H9 (cell line): Measurements from ENCODE around the gene NUDT22. TPM values are rescaled to one million over a fixed set of nuclear protein-coding genes. Genes with fewer than 3 reads are reported as not detected.

Source experiments
- DNase-seq: peaks from one replicate; pipeline ENCODE4 v3.0.0-alpha.2; 2017
- H2AFZ ChIP-seq: one replicate; pipeline ENCODE4 v1.6.1; 2013; ENCODE audit warnings: mild to moderate bottlenecking, low read length, control low read depth, moderate library complexity
- H2AK5ac ChIP-seq: 2 replicates; pipeline ENCODE4 v1.6.1; 2013; ENCODE audit warnings: low read length, control low read depth, mixed read lengths; ENCODE audit not compliant: insufficient read length
- H2BK120ac ChIP-seq: one replicate; pipeline ENCODE4 v1.6.1; 2013; ENCODE audit warnings: low read depth, mild to moderate bottlenecking, low read length, control low read depth, inconsistent platforms; ENCODE audit not compliant: poor library complexity, severe bottlenecking
- H2BK12ac ChIP-seq: 2 replicates; pipeline ENCODE4 v1.6.1; 2013; ENCODE audit warnings: low read length, control low read depth, mixed read lengths, low read depth; ENCODE audit not compliant: insufficient read length
- H2BK15ac ChIP-seq: 2 replicates; pipeline ENCODE4 v1.6.1; 2013; ENCODE audit warnings: low read depth, low read length, control low read depth
- H2BK20ac ChIP-seq: one replicate; pipeline ENCODE4 v1.6.1; 2013; ENCODE audit warnings: low read depth, mild to moderate bottlenecking, low read length, control low read depth, inconsistent platforms; ENCODE audit not compliant: poor library complexity, severe bottlenecking
- H2BK5ac ChIP-seq: 2 replicates; pipeline ENCODE4 v1.6.1; 2013; ENCODE audit warnings: low read length, control low read depth, mixed read lengths; ENCODE audit not compliant: insufficient read length
- H3K14ac ChIP-seq: 2 replicates; pipeline ENCODE4 v1.6.1; 2013; ENCODE audit warnings: low read length, control low read depth; ENCODE audit not compliant: insufficient read depth
- H3K18ac ChIP-seq: 2 replicates; pipeline ENCODE4 v1.6.1; 2013; ENCODE audit warnings: low read depth, mild to moderate bottlenecking, mixed read lengths, low read length, control low read depth; ENCODE audit not compliant: insufficient read length
- H3K23ac ChIP-seq: 2 replicates; pipeline ENCODE4 v1.6.1; 2013; ENCODE audit warnings: low read length, control low read depth, mixed read lengths, low read depth; ENCODE audit not compliant: insufficient read length
- H3K23me2 ChIP-seq: 2 replicates; pipeline ENCODE4 v1.6.1; 2013; ENCODE audit warnings: low read depth, mild to moderate bottlenecking, mixed read lengths, low read length, control low read depth; ENCODE audit not compliant: insufficient read length, poor library complexity, severe bottlenecking
- H3K27ac ChIP-seq: 2 replicates; pipeline ENCODE4 v1.5.1; 2013; ENCODE audit warnings: low read length, control low read depth, mixed read lengths, low read depth; ENCODE audit not compliant: insufficient read length
- H3K27me3 ChIP-seq: 2 replicates; pipeline ENCODE4 v1.6.1; 2013; ENCODE audit warnings: low read length, control low read depth, inconsistent platforms; ENCODE audit not compliant: insufficient read depth
- H3K4ac ChIP-seq: 2 replicates; pipeline ENCODE4 v1.6.1; 2013; ENCODE audit warnings: low read depth, mild to moderate bottlenecking, control low read depth, inconsistent platforms, low read length, moderate library complexity
- H3K4me1 ChIP-seq: 2 replicates; pipeline ENCODE4 v1.6.1; 2013; ENCODE audit warnings: low read length, control low read depth, inconsistent platforms; ENCODE audit not compliant: insufficient read depth
- H3K4me2 ChIP-seq: 2 replicates; pipeline ENCODE4 v1.6.1; 2013; ENCODE audit warnings: low read length, control low read depth, mixed read lengths; ENCODE audit not compliant: insufficient read length, insufficient read depth
- H3K56ac ChIP-seq: 2 replicates; pipeline ENCODE4 v1.6.1; 2013; ENCODE audit warnings: low read depth, mild to moderate bottlenecking, mixed read lengths, low read length, control low read depth; ENCODE audit not compliant: insufficient read length
- H3K79me1 ChIP-seq: 2 replicates; pipeline ENCODE4 v1.6.1; 2013; ENCODE audit warnings: low read depth, mild to moderate bottlenecking, moderate library complexity, low read length, control low read depth, inconsistent platforms; ENCODE audit not compliant: insufficient read depth, poor library complexity, severe bottlenecking
- H3K79me2 ChIP-seq: 2 replicates; pipeline ENCODE4 v1.6.1; 2013; ENCODE audit warnings: low read length, control low read depth, inconsistent platforms; ENCODE audit not compliant: insufficient read depth
- H3K9ac ChIP-seq: 2 replicates; pipeline ENCODE4 v1.6.1; 2013; ENCODE audit warnings: low read length, control low read depth, mixed read lengths; ENCODE audit not compliant: insufficient read length; ENCODE audit errors: extremely low read depth
- H3K9me3 ChIP-seq: one replicate; pipeline ENCODE4 v1.6.1; 2013; ENCODE audit warnings: low read depth, low read length, inconsistent platforms; ENCODE audit not compliant: control insufficient read depth
- H3T11ph ChIP-seq: one replicate; pipeline ENCODE4 v1.6.1; 2013; ENCODE audit warnings: mild to moderate bottlenecking, low read length, control low read depth, inconsistent platforms
- H4K20me1 ChIP-seq: one replicate; pipeline ENCODE4 v1.6.1; 2013; ENCODE audit not compliant: control insufficient read depth, insufficient read length, insufficient read depth
- H4K5ac ChIP-seq: 2 replicates; pipeline ENCODE4 v1.6.1; 2013; ENCODE audit warnings: low read depth, mild to moderate bottlenecking, mixed read lengths, low read length, control low read depth; ENCODE audit not compliant: insufficient read length
- H4K8ac ChIP-seq: replicated peaks from 2 replicates; pipeline ENCODE4 v1.6.1; 2013; ENCODE audit warnings: low read length, control low read depth, mixed read lengths, low read depth; ENCODE audit not compliant: insufficient read length
- H4K91ac ChIP-seq: 2 replicates; pipeline ENCODE4 v1.6.1; 2013; ENCODE audit warnings: low read depth, mild to moderate bottlenecking, moderate library complexity, mixed read lengths, low read length, control low read depth; ENCODE audit not compliant: insufficient read length
- H3K27ac Mint-ChIP-seq, 3 experiments: 2 replicates in 2 of 3; 3 replicates in 1 of 3; pipeline ENCODE4 v1.8.0; 2020 to 2021; ENCODE audit warnings: mixed read lengths in 3 of 3, mild to moderate bottlenecking in 1 of 3, moderate library complexity in 1 of 3
- H3K27me3 Mint-ChIP-seq: 2 replicates; pipeline ENCODE4 v1.8.0; 2021; ENCODE audit warnings: low read depth, mild to moderate bottlenecking, moderate library complexity, mixed read lengths
- H3K36me3 Mint-ChIP-seq, 3 experiments: 2 replicates in 2 of 3; 3 replicates in 1 of 3; pipeline ENCODE4 v1.8.0; 2020 to 2021; ENCODE audit warnings: low read depth in 3 of 3, mixed read lengths in 3 of 3; ENCODE audit not compliant: insufficient read depth in 1 of 3
- H3K4me1 Mint-ChIP-seq, 2 experiments: 2 replicates each; pipeline ENCODE4 v1.8.0; 2020; ENCODE audit warnings: mixed read lengths in 2 of 2
- H3K4me3 Mint-ChIP-seq, 2 experiments: 2 replicates in 1 of 2; 3 replicates in 1 of 2; pipeline ENCODE4 v1.8.0; 2020 to 2021; ENCODE audit warnings: mild to moderate bottlenecking in 2 of 2, mixed read lengths in 2 of 2, moderate library complexity in 1 of 2
- H3K9me3 Mint-ChIP-seq, 2 experiments: 2 replicates in 1 of 2; 3 replicates in 1 of 2; pipeline ENCODE4 v1.8.0; 2020; ENCODE audit warnings: mild to moderate bottlenecking in 2 of 2, mixed read lengths in 2 of 2, moderate library complexity in 1 of 2
- CTCF ChIP-seq: fragments of 200-600 bp; sonication (generic); conservative IDR thresholded peaks from 3 replicates; pipeline ENCODE4 v1.8.0; 2021; ENCODE audit warnings: antibody characterized with exemption, mild to moderate bottlenecking
- WGBS: extraction: QIAGEN DNeasy Blood & Tissue Kit; methylation state at CpG from one replicate; pipeline ENCODE4 v1.1.7; 2013; ENCODE audit warnings: missing lambda C conversion rate, low lambda C conversion rate, mixed read lengths; ENCODE audit not compliant: insufficient read length; ENCODE audit errors: extremely low coverage; 5-methylcytosine and 5-hydroxymethylcytosine counted together
- total RNA-seq: library from RNA; stranded (reverse); gene quantifications from 2 replicates; pipeline ENCODE4 v1.2.1, GENCODE V29; 2021

The NUDT22 gene
- total RNA-seq, 1 experiment from 2014 or later = 39.6 TPM

- Histone ChIP-seq H3K79me1 (no peaks in the 10 kb centered on the region), H2BK12ac (no peak overlapping the region), H2BK15ac (no peak overlapping the region), H3K4me2 (no peak overlapping the region), H3K23me2 (no peaks in the 10 kb centered on the region), H3K79me2 (no peaks in the 10 kb centered on the region), H3K4ac (no peak overlapping the region), H3K27me3 (no peaks in the 10 kb centered on the region), H3K56ac (no peak overlapping the region), H3K14ac (no peak overlapping the region), H3K27ac (no peak overlapping the region), H4K20me1 (no peaks in the 10 kb centered on the region), H2BK5ac (no peak overlapping the region), H2AK5ac (no peak overlapping the region), H4K91ac (no peak overlapping the region), H3K9me3 (no peaks in the 10 kb centered on the region), H3K23ac (no peak overlapping the region), H3K18ac (no peak overlapping the region), H2BK20ac (no peak overlapping the region), H2BK120ac (no peak overlapping the region), H2AFZ (no peak overlapping the region), H3K4me1 (no peaks in the 10 kb centered on the region), H3K9ac (no peak overlapping the region), H4K5ac (no peak overlapping the region), H3T11ph (no peak overlapping the region), H4K8ac (no peak overlapping the region)
- TF ChIP-seq CTCF = no peak
- Mint-ChIP-seq H3K4me3 (no peak overlapping the region), H3K4me1 (no peaks in the 10 kb centered on the region), H3K27me3 (no peaks in the 10 kb centered on the region), H3K36me3 (peaks cover 3 to 49% (median 36%) of the 10 kb centered on the region in 3 experiments), H3K9me3 (no peaks in the 10 kb centered on the region), H3K27ac (no peak overlapping the region)
- no peak for DNase-seq
- WGBS = no CpG with 5 or more reads among the region's 30 CpGs
Measured at GRCh38 chr11:64211181-64211872, 14.7 kb upstream of the NUDT22 start.
